Measurements from ENCODE around the gene C20orf204.

C20orf204 gene

GRCh38 chr20:64042054-64042781 lies 6.2 kb downstream of the C20orf204 start:
- DNase-seq = no peak

- DNase-seq = no peak
Measured at GRCh38 chr20:64043768-64044167, 7.8 kb downstream of the C20orf204 start.

- DNase-seq = no peak
Measured at GRCh38 chr20:64044484-64045247, 8.7 kb downstream of the C20orf204 start.

- DNase-seq = no peak
Measured at GRCh38 chr20:64045346-64046011, 9.5 kb downstream of the C20orf204 start.

- no peak for DNase-seq
Measured at GRCh38 chr20:64047046-64047389, 11.0 kb downstream of the C20orf204 start.

GRCh38 chr20:64047968-64048401 lies 12.0 kb downstream of the C20orf204 start:
- no peak for DNase-seq

- DNase-seq = no peak
Measured at GRCh38 chr20:64048402-64049044, 12.5 kb downstream of the C20orf204 start.

GRCh38 chr20:64049060-64049877 lies 13.3 kb downstream of the C20orf204 start, which contains the start of gene SOX18:
Gene SOX18 (minus strand): TSS chr20:64049639. CDS start chr20:64049516, 123 bp downstream.
- no peak for DNase-seq

- no peak for DNase-seq
Measured at GRCh38 chr20:64049878-64050260, 13.9 kb downstream of the C20orf204 start.

GRCh38 chr20:64050261-64051032 lies 14.5 kb downstream of the C20orf204 start:
- no peak for DNase-seq

GRCh38 chr20:64051033-64051452 lies 15.1 kb downstream of the C20orf204 start:
- DNase-seq = no peak

- no peak for DNase-seq
Measured at GRCh38 chr20:64051561-64052325, 15.8 kb downstream of the C20orf204 start.

- DNase-seq = no peak
Measured at GRCh38 chr20:64052326-64052722, 16.3 kb downstream of the C20orf204 start.

- DNase-seq = no peak
Measured at GRCh38 chr20:64052987-64053840, 17.2 kb downstream of the C20orf204 start.

- no peak for DNase-seq
Measured at GRCh38 chr20:64053841-64054661, 18.1 kb downstream of the C20orf204 start.

GRCh38 chr20:64055396-64055892 lies 19.5 kb downstream of the C20orf204 start:
- no peak for DNase-seq

GRCh38 chr20:64055893-64056638 lies 20.1 kb downstream of the C20orf204 start:
- DNase-seq = no peak

GRCh38 chr20:64056639-64056888 lies 20.6 kb downstream of the C20orf204 start:
- DNase-seq = no peak

Data from NCI-H526 treated with DMSO at 0.1 percent for 48 hours (cell line).